ENCODE measurements around the gene DCST2. TPM values are rescaled to one million over a fixed set of nuclear protein-coding genes. Genes with fewer than 3 reads are reported as not detected.

DCST2 gene
- total RNA-seq, 4 donors from 2014 or later: 0.90 to 4.2 (median 1.7) TPM

GRCh38 chr1:155032886-155033285 lies 695 bp downstream of the DCST2 start:
- Histone ChIP-seq H3K36me3 (no peaks in the 10 kb centered on the region), H3K9me3 (no peaks in the 10 kb centered on the region), H3K4me1 (peaks cover 0 to 4% (median 0%) of the 10 kb centered on the region in 4 donors), H3K27me3 (no peaks in the 10 kb centered on the region), H3K4me3 (no peak overlapping the region), H3K27ac (no peak overlapping the region)
- TF ChIP-seq CTCF (IDR thresholded peaks at IDR 0.05) (no peak), EP300 (IDR thresholded peaks at IDR 0.05) (no peak)
- 70 to 86% methylated on average over 8 to 12 of the region's 12 CpGs for WGBS, 2 donors
- DNase-seq (ENCODE audit: low spot score in 2 of 2): no peak

GRCh38 chr1:155030899-155031298 lies 2.7 kb downstream of the DCST2 start:
- Histone ChIP-seq H3K36me3 (no peaks in the 10 kb centered on the region), H3K4me3 (no peak overlapping the region), H3K27ac (no peak overlapping the region), H3K4me1 (no peaks in the 10 kb centered on the region), H3K27me3 (no peaks in the 10 kb centered on the region), H3K9me3 (no peaks in the 10 kb centered on the region)
- DNase-seq (ENCODE audit: low spot score in 2 of 2): no peak
- no peak for TF ChIP-seq POLR2A (IDR thresholded peaks at IDR 0.05)
- no peak for TF ChIP-seq EP300 (IDR thresholded peaks at IDR 0.05)
- WGBS, 2 donors: 87 to 88% methylated on average over 11 of the region's 11 CpGs

GRCh38 chr1:155030243-155030795 lies 3.3 kb downstream of the DCST2 start:
- no peaks in the 10 kb centered on the region for H3K36me3 ChIP-seq
- TF ChIP-seq CTCF (IDR thresholded peaks at IDR 0.05) (no peak), POLR2A (IDR thresholded peaks at IDR 0.05) (no peak), EP300 (IDR thresholded peaks at IDR 0.05) (no peak)
- H3K27ac ChIP-seq: no peak overlapping the region
- H3K27me3 ChIP-seq: no peaks in the 10 kb centered on the region
- DNase-seq (ENCODE audit: low spot score in 2 of 2): no peak
- H3K4me3 ChIP-seq: no peak overlapping the region
- 81 to 85% methylated on average over 11 to 15 of the region's 15 CpGs for WGBS, 2 donors
- H3K9me3 ChIP-seq: no peaks in the 10 kb centered on the region
- H3K4me1 ChIP-seq: no peaks in the 10 kb centered on the region

- H3K36me3 ChIP-seq: no peaks in the 10 kb centered on the region
- no peaks in the 10 kb centered on the region for H3K9me3 ChIP-seq
- TF ChIP-seq EP300 (IDR thresholded peaks at IDR 0.05) (no peak), POLR2A (IDR thresholded peaks at IDR 0.05) (no peak), CTCF (IDR thresholded peaks at IDR 0.05) (no peak)
- no peak overlapping the region for H3K27ac ChIP-seq
- H3K27me3 ChIP-seq: no peaks in the 10 kb centered on the region
- H3K4me1 ChIP-seq: no peaks in the 10 kb centered on the region
- 76 to 80% methylated on average over 7 to 15 of the region's 16 CpGs for WGBS, 2 donors
- no peak overlapping the region for H3K4me3 ChIP-seq
- no peak for DNase-seq (ENCODE audit: low spot score in 2 of 2)
These were observed 3.9 kb downstream of the DCST2 start for GRCh38 chr1:155029513-155030242.

- no peaks in the 10 kb centered on the region for H3K9me3 ChIP-seq
- peaks cover 0 to 7% (median 0%) of the 10 kb centered on the region in 3 donors for H3K36me3 ChIP-seq
- H3K4me1 ChIP-seq: peaks cover 0 to 7% (median 0%) of the 10 kb centered on the region in 4 donors
- 88 to 90% methylated on average over 6 of the region's 6 CpGs for WGBS, 2 donors
- DNase-seq (ENCODE audit: low spot score in 2 of 2): no peak
- no peak overlapping the region for H3K27ac ChIP-seq
- TF ChIP-seq CTCF (IDR thresholded peaks at IDR 0.05): no peak
- TF ChIP-seq POLR2A (IDR thresholded peaks at IDR 0.05): no peak
- no peak for TF ChIP-seq EP300 (IDR thresholded peaks at IDR 0.05)
- H3K4me3 ChIP-seq: no peak overlapping the region
- no peaks in the 10 kb centered on the region for H3K27me3 ChIP-seq
These were observed 7.0 kb downstream of the DCST2 start for GRCh38 chr1:155026588-155026987.
